ENCODE measurements around the gene MLST8. TPM values are rescaled to one million over a fixed set of nuclear protein-coding genes. Genes with fewer than 3 reads are reported as not detected.

MLST8 gene
- total RNA-seq, 1 donor from 2014 or later: 21.8 TPM

DNA sequence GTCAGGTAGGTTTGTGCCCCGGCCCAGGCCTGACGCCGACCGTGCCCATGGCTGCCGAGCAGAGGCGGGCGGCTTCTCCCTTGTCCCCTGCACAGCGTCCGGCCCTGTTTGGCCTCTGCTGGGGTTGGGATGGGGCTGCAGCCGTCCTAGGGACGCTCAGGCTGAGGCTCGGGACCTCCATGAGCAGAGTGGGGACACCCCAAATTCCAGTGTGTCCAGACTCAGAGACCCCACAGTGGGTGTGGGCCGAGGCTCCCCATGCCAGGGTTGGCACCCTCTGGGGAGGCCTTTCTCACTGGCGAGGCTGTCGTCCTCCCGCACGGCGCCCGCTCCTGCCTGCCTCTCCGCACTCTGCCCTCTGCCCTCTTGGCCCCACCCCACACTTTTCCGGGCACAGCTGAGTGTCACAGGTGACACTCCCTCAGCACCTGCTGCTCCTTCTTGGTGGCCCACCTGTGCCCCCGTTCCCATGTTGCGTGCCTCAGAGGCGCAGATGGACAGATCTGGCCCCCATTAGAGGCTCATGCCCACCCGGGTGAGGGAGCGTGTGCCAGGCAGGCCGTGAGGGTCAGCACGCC lies 33.6 kb upstream of the MLST8 start:
- intact Hi-C loops (cut with DNase I): no loop called here
- DNase-seq (ENCODE audit: low spot score): no peak
- ATAC-seq: no peak

DNA sequence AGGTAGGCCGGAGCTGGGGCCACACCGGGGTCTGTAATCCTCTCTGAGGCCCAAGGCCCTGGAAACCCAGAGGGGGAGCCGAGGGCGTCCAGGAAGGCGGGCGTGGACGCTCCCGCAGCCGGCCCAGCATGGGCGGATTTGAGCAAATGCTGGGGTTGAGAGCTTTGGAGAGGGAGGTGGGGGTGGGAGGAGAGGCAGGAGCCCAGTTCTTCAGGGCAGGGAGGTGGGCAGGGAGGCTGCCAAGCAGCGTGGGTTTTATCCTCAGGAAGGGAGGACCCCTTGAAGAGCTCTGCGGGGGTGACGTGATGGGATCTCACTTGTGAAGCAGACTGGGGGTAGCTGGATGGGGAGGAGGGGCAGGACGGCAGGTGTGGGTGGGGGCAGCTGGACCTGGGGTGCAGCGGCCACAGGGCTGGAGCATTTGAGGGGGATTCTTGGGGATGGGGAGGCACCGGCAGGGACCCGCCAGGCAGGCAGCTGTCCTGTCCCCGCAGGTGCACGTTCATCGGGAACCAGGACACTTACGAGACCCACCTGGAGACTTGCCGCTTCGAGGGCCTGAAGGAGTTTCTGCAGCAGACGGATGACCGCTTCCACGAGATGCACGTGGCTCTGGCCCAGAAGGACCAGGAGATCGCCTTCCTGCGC lies 32.4 kb upstream of the MLST8 start:
- ATAC-seq: no peak
- intact Hi-C loops (cut with DNase I): no loop called here
- no peak for DNase-seq (ENCODE audit: low spot score)

GRCh38 chr16:2173366-2173765 lies 31.9 kb upstream of the MLST8 start:
- DNase-seq (ENCODE audit: low spot score) (no peak), ATAC-seq (no peak)
- intact Hi-C loops (cut with DNase I): no loop called here

- DNase-seq (ENCODE audit: low spot score) (no peak), ATAC-seq (no peak)
- intact Hi-C loops (cut with DNase I): no loop called here
Measured at GRCh38 chr16:2173916-2174315, 31.3 kb upstream of the MLST8 start.

- intact Hi-C loops (cut with DNase I): no loop called here
- no peak for ATAC-seq
- no peak for DNase-seq (ENCODE audit: low spot score)
Measured at GRCh38 chr16:2174396-2175131, 30.7 kb upstream of the MLST8 start.

- ATAC-seq (no peak), DNase-seq (ENCODE audit: low spot score) (no peak)
- intact Hi-C loops (cut with DNase I): no loop called here
Measured at GRCh38 chr16:2175454-2175853, 29.8 kb upstream of the MLST8 start.

- ATAC-seq (no peak), DNase-seq (ENCODE audit: low spot score) (no peak)
- intact Hi-C loops (cut with DNase I): no loop called here
Measured at GRCh38 chr16:2176047-2176446, 29.2 kb upstream of the MLST8 start.

DNA sequence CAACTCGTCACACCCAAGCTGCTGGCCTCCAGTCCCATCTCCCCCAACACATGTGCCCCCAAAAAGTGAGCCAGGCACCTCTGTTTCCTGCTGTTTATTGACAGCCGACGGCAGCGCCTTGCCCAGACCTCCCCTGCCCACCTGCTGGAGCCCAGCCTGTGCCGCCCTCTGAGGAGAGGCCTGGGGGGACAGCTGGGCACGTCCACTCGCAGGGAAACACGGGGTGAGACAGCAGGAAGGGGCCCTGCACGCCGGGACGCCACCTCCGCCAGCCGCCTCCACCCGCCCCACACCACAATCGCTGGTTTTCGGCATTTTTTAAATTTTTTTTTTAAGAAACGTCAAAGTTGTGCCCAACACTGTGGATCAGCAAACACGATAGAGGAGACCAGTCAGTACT lies 28.2 kb upstream of the MLST8 start:
- DNase-seq (ENCODE audit: low spot score) (no peak), ATAC-seq (no peak)
- intact Hi-C loops (cut with DNase I): no loop called here

GRCh38 chr16:2177561-2177960 lies 27.7 kb upstream of the MLST8 start:
- DNase-seq (ENCODE audit: low spot score) (no peak), ATAC-seq (no peak)
- intact Hi-C loops (cut with DNase I): no loop called here

GRCh38 chr16:2178321-2179106 lies 26.7 kb upstream of the MLST8 start:
- no peak for DNase-seq (ENCODE audit: low spot score)
- ATAC-seq: peak; percentile 44
- intact Hi-C loops (cut with DNase I): no loop called here

GRCh38 chr16:2179107-2179501 lies 26.1 kb upstream of the MLST8 start:
- DNase-seq (ENCODE audit: low spot score) (no peak), ATAC-seq (no peak)
- intact Hi-C loops (cut with DNase I): no loop called here

GRCh38 chr16:2179576-2179975 lies 25.7 kb upstream of the MLST8 start:
- intact Hi-C loops (cut with DNase I): no loop called here
- DNase-seq (ENCODE audit: low spot score) (no peak), ATAC-seq (no peak)

DNA sequence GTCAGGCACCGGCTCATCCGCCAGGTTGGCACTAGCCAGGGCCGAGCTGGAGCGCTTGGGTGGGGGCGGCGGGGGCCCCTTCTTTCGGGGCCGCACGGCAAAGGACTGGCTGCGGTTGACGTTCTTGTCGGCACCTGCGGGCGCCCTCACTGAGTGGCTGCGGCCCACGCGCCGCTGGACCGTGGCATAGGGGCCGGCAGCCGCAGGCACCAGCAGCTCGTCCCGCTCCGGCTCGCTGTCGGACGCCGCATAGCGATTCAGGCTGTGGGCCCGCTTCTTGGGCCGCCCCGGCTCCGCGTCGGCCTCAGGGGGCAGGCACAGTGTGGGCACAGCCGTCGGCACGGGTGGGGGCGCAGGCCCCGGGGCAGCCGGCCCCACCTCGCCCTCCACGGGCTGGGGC lies 24.8 kb upstream of the MLST8 start:
- no peak for DNase-seq (ENCODE audit: low spot score)
- intact Hi-C loops (cut with DNase I): no loop called here
- no peak for ATAC-seq

GRCh38 chr16:2180962-2181923 lies 24.0 kb upstream of the MLST8 start:
- DNase-seq (ENCODE audit: low spot score): no peak
- intact Hi-C loops (cut with DNase I): no loop called here
- no peak for ATAC-seq

DNA sequence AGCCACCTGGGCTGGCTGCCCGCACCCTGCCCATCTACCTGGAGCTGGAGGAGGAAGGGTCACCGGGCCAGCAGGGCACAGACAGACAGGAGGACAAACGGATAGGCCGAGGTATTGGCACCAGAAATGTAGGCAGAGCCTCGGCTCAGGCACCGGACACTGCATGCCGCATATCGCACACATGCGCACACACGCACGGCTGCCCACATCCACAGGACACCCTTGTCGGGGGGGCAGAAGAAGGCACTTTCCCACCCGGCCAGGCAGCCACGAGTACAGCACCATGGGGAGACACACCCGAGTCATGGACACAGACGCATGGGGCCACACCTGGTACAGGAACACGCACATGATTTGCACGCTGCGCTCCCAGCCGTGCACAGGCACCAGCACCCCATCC lies 23.3 kb upstream of the MLST8 start:
- no peak for DNase-seq (ENCODE audit: low spot score)
- intact Hi-C loops (cut with DNase I): no loop called here
- no peak for ATAC-seq

DNA sequence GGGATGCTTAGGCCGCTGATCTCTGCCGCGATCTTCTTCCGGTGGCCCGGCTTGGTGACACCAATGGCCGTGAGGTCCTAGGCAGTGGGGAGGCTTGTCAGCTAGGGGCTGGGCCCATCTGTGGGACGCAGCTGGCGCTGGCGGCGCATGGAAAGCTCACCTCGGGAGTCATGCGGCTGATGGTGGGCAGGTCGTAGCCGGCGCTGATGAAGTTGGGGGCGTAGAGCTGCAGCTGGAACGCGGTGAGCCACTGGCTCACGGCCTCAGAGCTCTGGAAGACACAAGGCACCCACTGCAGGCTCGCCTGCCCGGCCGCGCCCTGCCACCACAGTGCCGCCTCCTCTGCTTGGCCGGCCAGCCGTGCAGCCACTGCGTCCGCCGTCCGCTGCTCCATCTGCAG lies 21.6 kb upstream of the MLST8 start:
- intact Hi-C loops (cut with DNase I): no loop called here
- ATAC-seq (no peak), DNase-seq (ENCODE audit: low spot score) (no peak)

DNA sequence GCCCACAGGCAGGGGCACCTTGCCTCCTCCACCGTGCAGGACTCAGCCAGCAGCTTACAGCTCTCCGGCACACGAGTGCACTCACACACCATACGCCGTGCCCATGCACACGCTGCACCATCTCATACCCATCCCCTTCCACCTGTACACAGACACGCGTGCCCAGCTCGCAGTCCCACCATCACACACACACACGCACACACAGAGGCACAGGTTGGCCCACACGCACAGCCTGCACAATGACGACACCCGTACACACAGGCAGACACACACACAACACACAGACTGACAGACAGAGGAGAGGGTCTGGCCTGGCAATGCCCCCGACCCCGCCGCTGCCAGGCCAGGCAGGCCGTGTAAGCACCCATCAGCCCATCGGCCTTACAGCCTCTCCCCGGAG lies 20.9 kb upstream of the MLST8 start:
- ATAC-seq (no peak), DNase-seq (ENCODE audit: low spot score) (no peak)
- intact Hi-C loops (cut with DNase I): no loop called here

- intact Hi-C loops (cut with DNase I): no loop called here
- ATAC-seq (no peak), DNase-seq (ENCODE audit: low spot score) (no peak)
Measured at GRCh38 chr16:2184962-2185361, 20.3 kb upstream of the MLST8 start.

DNA sequence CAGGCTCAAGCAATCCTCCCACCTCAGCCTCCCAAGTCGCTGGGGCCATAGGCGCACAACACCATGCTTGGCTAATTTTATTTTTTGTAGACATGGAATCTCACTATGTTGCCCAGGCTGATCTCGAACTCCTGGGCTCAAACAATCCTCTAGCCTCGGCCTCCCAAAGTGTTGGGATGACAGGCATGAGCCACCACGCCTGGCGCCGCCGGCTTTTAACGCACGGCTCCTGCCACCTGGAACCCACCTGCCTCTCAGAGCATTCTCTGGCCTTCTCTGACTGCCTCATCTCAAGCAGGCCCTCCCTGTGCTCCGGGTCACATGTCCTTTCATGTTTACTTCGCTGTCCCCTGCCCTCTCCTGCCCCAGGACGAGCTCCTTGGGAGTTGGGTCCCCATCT lies 19.2 kb upstream of the MLST8 start:
- intact Hi-C loops (cut with DNase I): no loop called here
- ATAC-seq (no peak), DNase-seq (ENCODE audit: low spot score) (no peak)
